HG02870 (cell line): ENCODE measurements around the gene EFCAB6.

Experiments used
- ATAC-seq: cut with Tn5 transposase; IDR thresholded peaks from one replicate; pipeline ENCODE4 v1.9.1; 2021; ENCODE audit warnings: mild to moderate bottlenecking, moderate library complexity; ENCODE audit not compliant: unreplicated experiment

The EFCAB6 gene

GRCh38 chr22:43753688-43754087, 58.4 kb downstream of the EFCAB6 start:
- ATAC-seq: no peak

- ATAC-seq: no peak
Observed at GRCh38 chr22:43750751-43751150, 61.4 kb downstream of the EFCAB6 start.

GRCh38 chr22:43749473-43749872, 62.6 kb downstream of the EFCAB6 start:
- ATAC-seq: no peak

- no peak for ATAC-seq
Observed at GRCh38 chr22:43747877-43748276, 64.2 kb downstream of the EFCAB6 start.

- no peak for ATAC-seq
Observed at GRCh38 chr22:43747058-43747457, 65.0 kb downstream of the EFCAB6 start.

- ATAC-seq: no peak
Observed at GRCh38 chr22:43745783-43746356, 66.2 kb downstream of the EFCAB6 start.

- no peak for ATAC-seq
Observed at GRCh38 chr22:43745411-43745770, 66.7 kb downstream of the EFCAB6 start.

- no peak for ATAC-seq
Observed at GRCh38 chr22:43744700-43745410, 67.2 kb downstream of the EFCAB6 start.

GRCh38 chr22:43743929-43744643, 68.0 kb downstream of the EFCAB6 start:
- no peak for ATAC-seq

- ATAC-seq: no peak
Observed at GRCh38 chr22:43743131-43743530, 69.0 kb downstream of the EFCAB6 start.

- ATAC-seq: no peak
Observed at GRCh38 chr22:43742154-43742950, 69.8 kb downstream of the EFCAB6 start.

GRCh38 chr22:43740587-43741270, 71.4 kb downstream of the EFCAB6 start:
- ATAC-seq: no peak

- no peak for ATAC-seq
Observed at GRCh38 chr22:43739851-43740379, 72.2 kb downstream of the EFCAB6 start.

GRCh38 chr22:43737150-43737828, 74.8 kb downstream of the EFCAB6 start:
- no peak for ATAC-seq

GRCh38 chr22:43736651-43737050, 75.5 kb downstream of the EFCAB6 start:
- ATAC-seq: no peak

- ATAC-seq: no peak
Observed at GRCh38 chr22:43734370-43735150, 77.5 kb downstream of the EFCAB6 start.

GRCh38 chr22:43733138-43733537, 79.0 kb downstream of the EFCAB6 start:
- ATAC-seq: no peak

GRCh38 chr22:43731988-43732387, 80.1 kb downstream of the EFCAB6 start:
- no peak for ATAC-seq

GRCh38 chr22:43726964-43727543, 85.1 kb downstream of the EFCAB6 start:
- no peak for ATAC-seq
